Measurements from ENCODE around the gene TNMD.
A peak's percentile ranks its signal among the peaks of the same experiment; 100 is the strongest.
"Not testable (repeated sequence)": the region's sequence is repeated elsewhere in the genome, so short reads cannot be mapped to it uniquely, and the experiment has no call there.

Gene TNMD

GRCh38 chrX:100584611-100585010, at the start of gene TNMD:
Gene TNMD (plus strand): TSS chrX:100584936. CDS start chrX:100585019, 83 bp downstream.
- no peak for DNase-seq (ENCODE audit: low read depth, low spot score)

- DNase-seq (ENCODE audit: low read depth, low spot score): not testable (repeated sequence)
These were observed 19.2 kb upstream of the TNMD start for GRCh38 chrX:100565534-100565933.

GRCh38 chrX:100586747-100587146, 2.0 kb downstream of the TNMD start:
- DNase-seq (ENCODE audit: low read depth, low spot score): no peak

- DNase-seq (ENCODE audit: low read depth, low spot score): no peak
These were observed 3.1 kb downstream of the TNMD start for GRCh38 chrX:100587861-100588260.

- no peak for DNase-seq (ENCODE audit: low read depth, low spot score)
These were observed 6.7 kb downstream of the TNMD start for GRCh38 chrX:100591256-100592051.

GRCh38 chrX:100593126-100593525, 8.4 kb downstream of the TNMD start:
- DNase-seq (ENCODE audit: low read depth, low spot score): no peak

GRCh38 chrX:100593581-100593980, 8.8 kb downstream of the TNMD start:
- peak; percentile 3 for DNase-seq (ENCODE audit: low read depth, low spot score)

- no peak for DNase-seq (ENCODE audit: low read depth, low spot score)
These were observed 11.9 kb downstream of the TNMD start for GRCh38 chrX:100596601-100597000.

- DNase-seq (ENCODE audit: low read depth, low spot score): no peak
These were observed 14.7 kb downstream of the TNMD start for GRCh38 chrX:100599456-100599855.

GRCh38 chrX:100600340-100600739, 15.6 kb downstream of the TNMD start:
- DNase-seq (ENCODE audit: low read depth, low spot score): no peak

- DNase-seq (ENCODE audit: low read depth, low spot score): no peak
These were observed 16.0 kb downstream of the TNMD start for GRCh38 chrX:100600758-100601157.

- no peak for DNase-seq (ENCODE audit: low read depth, low spot score)
These were observed 22.0 kb downstream of the TNMD start for GRCh38 chrX:100606753-100607152.

GRCh38 chrX:100609591-100609990, 24.9 kb downstream of the TNMD start:
- DNase-seq (ENCODE audit: low read depth, low spot score): no peak

- no peak for DNase-seq (ENCODE audit: low read depth, low spot score)
These were observed 27.2 kb downstream of the TNMD start for GRCh38 chrX:100611951-100612350.

GRCh38 chrX:100615005-100615404, 30.3 kb downstream of the TNMD start:
- peak; percentile 67 for DNase-seq (ENCODE audit: low read depth, low spot score)

- DNase-seq (ENCODE audit: low read depth, low spot score): no peak
These were observed 38.3 kb downstream of the TNMD start for GRCh38 chrX:100623001-100623400.

GRCh38 chrX:100625985-100626491, 41.3 kb downstream of the TNMD start:
- peak; percentile 17 for DNase-seq (ENCODE audit: low read depth, low spot score)

GRCh38 chrX:100635040-100635439, 50.3 kb downstream of the TNMD start:
- DNase-seq (ENCODE audit: low read depth, low spot score): no peak

GRCh38 chrX:100635989-100636320, 51.2 kb downstream of the TNMD start:
- DNase-seq (ENCODE audit: low read depth, low spot score): peak; percentile 26

GRCh38 chrX:100636321-100636991, 51.7 kb downstream of the TNMD start, which contains the start of gene TSPAN6:
Gene TSPAN6 (minus strand): TSS chrX:100636806. CDS start chrX:100636694, 112 bp downstream.
- DNase-seq (ENCODE audit: low read depth, low spot score): peak; percentile 92

- DNase-seq (ENCODE audit: low read depth, low spot score): no peak
These were observed 57.6 kb downstream of the TNMD start for GRCh38 chrX:100642290-100642689.

- no peak for DNase-seq (ENCODE audit: low read depth, low spot score)
These were observed 58.5 kb downstream of the TNMD start for GRCh38 chrX:100643212-100643611.
